HG03039 (cell line): ENCODE data around the gene MUC6.
"Not testable (repeated sequence)": the region's sequence is repeated elsewhere in the genome, so short reads cannot be mapped to it uniquely, and the experiment has no call there.

ENCODE experiments used
- ATAC-seq: cut with Tn5 transposase; IDR thresholded peaks from one replicate; pipeline ENCODE4 v1.9.1; 2021; ENCODE audit warnings: mild to moderate bottlenecking, moderate library complexity; ENCODE audit not compliant: unreplicated experiment

Gene MUC6

GRCh38 chr11:991034-991433 is 45.5 kb downstream of the MUC6 start:
- no peak for ATAC-seq

GRCh38 chr11:990101-990500 is 46.4 kb downstream of the MUC6 start:
- no peak for ATAC-seq

- no peak for ATAC-seq
These were observed 48.8 kb downstream of the MUC6 start for GRCh38 chr11:987671-988070.

GRCh38 chr11:986952-987305 is 49.6 kb downstream of the MUC6 start:
- no peak for ATAC-seq

GRCh38 chr11:986270-986951 is 50.1 kb downstream of the MUC6 start:
- no peak for ATAC-seq

- ATAC-seq = no peak
These were observed 50.7 kb downstream of the MUC6 start for GRCh38 chr11:985848-986247.

GRCh38 chr11:985406-985805 is 51.1 kb downstream of the MUC6 start:
- ATAC-seq = no peak

- no peak for ATAC-seq
These were observed 52.0 kb downstream of the MUC6 start for GRCh38 chr11:984546-984945.

- no peak for ATAC-seq
These were observed 54.8 kb downstream of the MUC6 start for GRCh38 chr11:981764-982163.

- no peak for ATAC-seq
These were observed 55.8 kb downstream of the MUC6 start for GRCh38 chr11:980438-981357.

- no peak for ATAC-seq
These were observed 57.7 kb downstream of the MUC6 start for GRCh38 chr11:978781-979180.

- no peak for ATAC-seq
These were observed 58.4 kb downstream of the MUC6 start for GRCh38 chr11:977830-978720.

- no peak for ATAC-seq
These were observed 59.9 kb downstream of the MUC6 start for GRCh38 chr11:976431-977160.

GRCh38 chr11:975827-976226 is 60.7 kb downstream of the MUC6 start:
- ATAC-seq = no peak

- ATAC-seq = not testable (repeated sequence)
These were observed 61.1 kb downstream of the MUC6 start for GRCh38 chr11:975376-975775.

- no peak for ATAC-seq
These were observed 63.3 kb downstream of the MUC6 start for GRCh38 chr11:973237-973636.

GRCh38 chr11:972523-973211 is 63.9 kb downstream of the MUC6 start:
- no peak for ATAC-seq

GRCh38 chr11:971731-972365 is 64.7 kb downstream of the MUC6 start:
- no peak for ATAC-seq

GRCh38 chr11:971092-971690 is 65.3 kb downstream of the MUC6 start:
- no peak for ATAC-seq
